ENCODE data around the gene ERAP2.
A peak's percentile ranks its signal among the peaks of the same experiment; 100 is the strongest.

The ERAP2 gene

DNA sequence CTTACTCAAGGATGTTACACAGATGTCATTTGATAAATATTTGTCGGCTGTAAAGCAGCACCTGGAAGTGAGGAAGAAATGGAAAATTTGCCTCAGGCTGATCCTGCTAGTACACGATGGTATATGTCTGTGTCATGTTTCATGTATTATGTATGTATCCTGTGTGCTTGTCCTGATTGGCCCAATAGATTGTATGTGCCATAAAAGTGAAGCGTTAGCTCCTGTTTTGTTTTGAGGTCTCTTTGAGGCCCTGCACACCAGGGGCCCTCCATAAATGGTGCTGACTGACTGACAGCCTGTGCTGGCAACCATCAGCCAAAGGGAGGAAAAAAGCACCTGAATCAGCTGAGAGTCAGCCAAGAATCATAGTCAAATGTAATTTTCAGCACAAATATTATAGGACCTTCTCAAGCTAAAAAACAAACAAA is 47.7 kb downstream of the ERAP2 start:
- TF ChIP-seq FOXM1 (IDR thresholded peaks at IDR 0.05; ENCODE audit: borderline replicate concordance, low read depth) (no peak), CEBPB (IDR thresholded peaks at IDR 0.05) (no peak), TCF12 (IDR thresholded peaks at IDR 0.05; ENCODE audit: low read depth) (no peak), RAD21 (IDR thresholded peaks at IDR 0.05; ENCODE audit: low read depth) (no peak), EGR1 (IDR thresholded peaks at IDR 0.05) (no peak), CREB1 (IDR thresholded peaks at IDR 0.05; ENCODE audit: low read depth) (no peak), NFIC (IDR thresholded peaks at IDR 0.05) (no peak), REST (IDR thresholded peaks at IDR 0.05; ENCODE audit: low read depth) (no peak), YY1 (IDR thresholded peaks at IDR 0.05; ENCODE audit: low read depth) (no peak)

DNA sequence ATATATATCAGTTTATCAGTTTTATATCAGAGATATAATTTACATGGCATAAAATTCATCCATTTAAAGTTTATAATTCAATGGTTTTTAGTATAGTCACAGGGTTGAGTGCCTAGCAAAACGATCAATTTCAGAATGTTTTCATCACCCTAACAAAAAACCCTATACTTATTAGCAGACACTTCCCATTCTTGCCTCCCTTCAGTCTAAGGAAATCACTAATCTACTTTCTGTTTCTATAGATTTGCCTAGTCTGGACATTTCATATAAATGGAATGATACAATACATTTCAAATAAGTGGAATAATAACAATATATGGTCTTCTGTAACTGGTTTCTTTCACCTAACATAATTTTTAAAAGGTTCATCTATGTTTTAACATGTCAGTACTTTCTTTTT is 50.0 kb downstream of the ERAP2 start:
- TF ChIP-seq YY1 (IDR thresholded peaks at IDR 0.05; ENCODE audit: low read depth) (no peak), USF1 (IDR thresholded peaks at IDR 0.05) (no peak), REST (IDR thresholded peaks at IDR 0.05; ENCODE audit: low read depth) (no peak), CEBPB (IDR thresholded peaks at IDR 0.05) (no peak), ZBTB7A (IDR thresholded peaks at IDR 0.05; ENCODE audit: low read depth) (no peak), TAF1 (IDR thresholded peaks at IDR 0.05; ENCODE audit: low read depth) (no peak), EGR1 (IDR thresholded peaks at IDR 0.05) (no peak), NFIC (IDR thresholded peaks at IDR 0.05) (no peak), TEAD4 (IDR thresholded peaks at IDR 0.05) (no peak), EP300 (IDR thresholded peaks at IDR 0.05; ENCODE audit: borderline replicate concordance) (no peak), FOXM1 (IDR thresholded peaks at IDR 0.05; ENCODE audit: borderline replicate concordance, low read depth) (no peak), RAD21 (IDR thresholded peaks at IDR 0.05; ENCODE audit: low read depth) (no peak), CREB1 (IDR thresholded peaks at IDR 0.05; ENCODE audit: low read depth) (no peak), TCF12 (IDR thresholded peaks at IDR 0.05; ENCODE audit: low read depth) (no peak)
- TF ChIP-seq, protein P1, sequence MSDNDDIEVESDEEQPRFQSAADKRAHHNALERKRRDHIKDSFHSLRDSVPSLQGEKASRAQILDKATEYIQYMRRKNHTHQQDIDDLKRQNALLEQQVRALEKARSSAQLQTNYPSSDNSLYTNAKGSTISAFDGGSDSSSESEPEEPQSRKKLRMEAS (IDR thresholded peaks at IDR 0.05): no peak

DNA sequence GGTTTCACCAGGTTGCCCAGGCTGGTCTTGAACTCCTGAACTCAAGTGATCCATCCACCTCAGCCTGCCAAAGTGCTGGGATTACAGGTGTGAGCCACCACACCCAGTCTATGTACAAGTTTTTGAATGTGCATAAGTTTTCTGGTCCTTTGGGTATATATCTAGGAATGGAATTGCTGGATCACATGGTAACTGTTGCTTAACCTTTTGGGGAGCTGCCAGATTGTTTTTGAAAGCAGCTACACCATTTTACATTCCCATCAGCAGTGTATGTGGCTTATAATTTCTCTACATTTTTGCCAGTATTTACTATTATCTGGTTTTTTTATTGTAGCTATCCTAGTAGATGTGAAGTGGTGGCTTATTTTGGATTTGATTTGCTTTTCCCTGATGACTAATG is 50.7 kb downstream of the ERAP2 start:
- no peak for TF ChIP-seq FOXM1 (IDR thresholded peaks at IDR 0.05; ENCODE audit: borderline replicate concordance, low read depth)
- no peak for TF ChIP-seq CEBPB (IDR thresholded peaks at IDR 0.05)
- TF ChIP-seq REST (IDR thresholded peaks at IDR 0.05; ENCODE audit: low read depth): no peak
- TF ChIP-seq YY1 (IDR thresholded peaks at IDR 0.05; ENCODE audit: low read depth): no peak
- no peak for TF ChIP-seq TAF1 (IDR thresholded peaks at IDR 0.05; ENCODE audit: low read depth)
- TF ChIP-seq EP300 (IDR thresholded peaks at IDR 0.05; ENCODE audit: borderline replicate concordance): no peak
- TF ChIP-seq, protein P1 (IDR thresholded peaks at IDR 0.05): no peak
- TF ChIP-seq TEAD4 (IDR thresholded peaks at IDR 0.05): no peak
- no peak for TF ChIP-seq EGR1 (IDR thresholded peaks at IDR 0.05)
- TF ChIP-seq TCF12 (IDR thresholded peaks at IDR 0.05; ENCODE audit: low read depth): no peak
- TF ChIP-seq NFIC (IDR thresholded peaks at IDR 0.05): no peak
- TF ChIP-seq CREB1 (IDR thresholded peaks at IDR 0.05; ENCODE audit: low read depth): no peak
- TF ChIP-seq USF1 (IDR thresholded peaks at IDR 0.05): no peak
- TF ChIP-seq RAD21 (IDR thresholded peaks at IDR 0.05; ENCODE audit: low read depth): no peak
- TF ChIP-seq ZBTB7A (IDR thresholded peaks at IDR 0.05; ENCODE audit: low read depth): no peak

DNA sequence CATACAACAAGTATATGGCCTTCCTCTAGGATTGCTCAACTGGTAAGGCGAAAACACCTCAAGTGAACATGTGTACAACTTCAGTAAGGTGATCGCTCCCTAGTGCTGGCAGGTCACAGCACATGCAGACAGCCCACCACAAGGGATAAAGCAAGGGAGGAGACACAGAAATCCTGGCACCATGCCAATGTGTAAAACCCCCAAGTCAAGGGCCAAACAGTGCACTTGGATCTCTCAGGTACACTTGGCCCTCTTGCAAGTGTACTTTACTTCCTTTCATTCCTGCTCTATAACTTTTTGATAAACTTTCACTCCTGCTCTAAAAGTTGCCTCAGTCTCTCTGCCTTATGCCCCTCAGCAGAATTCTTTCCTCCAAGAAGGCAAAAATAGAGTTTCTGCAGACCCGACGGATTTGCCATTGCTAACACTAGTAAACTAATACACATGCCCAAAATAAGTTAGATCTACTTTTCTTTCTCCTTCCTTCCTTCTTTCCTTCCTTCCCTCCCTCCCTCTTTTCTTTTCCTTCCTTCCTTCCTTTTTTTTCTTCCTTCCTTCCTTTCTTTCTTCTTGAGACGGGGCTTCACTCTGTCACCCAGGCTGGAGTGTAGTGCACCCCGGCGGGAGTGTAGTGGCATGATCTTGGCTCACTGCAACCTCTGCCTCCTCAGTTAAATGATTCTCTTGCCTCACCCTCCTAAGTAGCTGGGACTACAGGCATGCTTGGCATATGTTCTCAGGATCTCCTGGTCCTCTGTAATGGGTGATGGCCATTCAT is 52.8 kb downstream of the ERAP2 start:
- TF ChIP-seq NFIC (IDR thresholded peaks at IDR 0.05) (peak; percentile 74), YY1 (IDR thresholded peaks at IDR 0.05; ENCODE audit: low read depth) (no peak)
